HEK293 (cell line): Measurements from ENCODE around the gene COX17.

ENCODE experiments used
- CTCF ChIA-PET: fragments of 350-600 bp; formaldehyde crosslinking; extraction: SDS; loops from one replicate; lab custom pipeline; 2021; ENCODE audit warnings: antibody characterized with exemption; lab: Yijun Ruan, JAX
- POLR2A ChIA-PET: fragments of 300-600 bp; formaldehyde crosslinking; extraction: SDS; loops from one replicate; lab custom pipeline; 2020; ENCODE audit warnings: antibody characterized with exemption, inconsistent platforms; lab: Yijun Ruan, JAX
- H3K27ac ChIP-seq: fragments of 200-500 bp; sonication (Bioruptor generic); 2 replicates; pipeline ENCODE4 v1.5.1; 2014; ENCODE audit warnings: low read depth, low read length, control low read depth, inconsistent platforms; ENCODE audit errors: extremely low read depth
- H3K36me3 ChIP-seq, 2 experiments: fragments of 200-500 bp in 1 of 2; sonication (Bioruptor generic) in 1 of 2; 1 replicate in 1 of 2; 2 replicates in 1 of 2; pipeline ENCODE4 v1.5.1; 2014 to 2017; ENCODE audit warnings: inconsistent platforms in 2 of 2, low read length in 2 of 2; ENCODE audit not compliant: control insufficient read depth in 2 of 2, insufficient read depth in 1 of 2
- H3K4me1 ChIP-seq: fragments of 200-500 bp; sonication (Bioruptor generic); 2 replicates; pipeline ENCODE4 v1.5.1; 2014; ENCODE audit warnings: mild to moderate bottlenecking, low read length, inconsistent platforms; ENCODE audit not compliant: control insufficient read depth, insufficient read depth
- H3K4me3 ChIP-seq: 2 replicates; pipeline ENCODE4 v1.5.1; 2011; ENCODE audit warnings: low read depth, mild to moderate bottlenecking, control low read depth, low read length, moderate library complexity
- H3K9me3 ChIP-seq: fragments of 200-500 bp; sonication (Bioruptor generic); 2 replicates; pipeline ENCODE4 v1.5.1; 2014; ENCODE audit warnings: low read depth, low read length, inconsistent platforms; ENCODE audit not compliant: control insufficient read depth, insufficient read depth
- BCL11B ChIP-seq: fragments of 450-650 bp; formaldehyde crosslinking; IDR thresholded peaks from 2 replicates; pipeline ENCODE4 v1.5.1; 2016; ENCODE audit warnings: low read depth, missing biosample characterization, missing genetic modification characterization
- HOXA7 ChIP-seq: sonication (generic); formaldehyde crosslinking; IDR thresholded peaks from 2 replicates; pipeline ENCODE4 v1.8.1; 2022; ENCODE audit warnings: missing genetic modification reagents, borderline replicate concordance
- HOXD13 ChIP-seq: sonication (generic); formaldehyde crosslinking; IDR thresholded peaks from 2 replicates; pipeline ENCODE4 v1.8.0; 2022; ENCODE audit warnings: missing genetic modification reagents, borderline replicate concordance
- IKZF3 ChIP-seq: fragments of 450-650 bp; IDR thresholded peaks from 2 replicates; pipeline ENCODE4 v1.5.0; 2018; ENCODE audit warnings: missing biosample characterization, mild to moderate bottlenecking, missing genetic modification characterization, moderate library complexity
- SETDB1 ChIP-seq: IDR thresholded peaks from one replicate; pipeline ENCODE4 v1.6.1; 2017; ENCODE audit warnings: mild to moderate bottlenecking, low read length, moderate library complexity, mixed read lengths; ENCODE audit not compliant: insufficient read length
- SP2 ChIP-seq: fragments of 450-650 bp; formaldehyde crosslinking; IDR thresholded peaks from 2 replicates; pipeline ENCODE4 v1.5.1; 2016; ENCODE audit warnings: missing biosample characterization, missing genetic modification characterization
- SP3 ChIP-seq: fragments of 450-650 bp; formaldehyde crosslinking; IDR thresholded peaks from 2 replicates; pipeline ENCODE4 v1.5.1; 2016; ENCODE audit warnings: missing biosample characterization, missing genetic modification characterization
- YY2 ChIP-seq: fragments of 450-650 bp; formaldehyde crosslinking; IDR thresholded peaks from 2 replicates; pipeline ENCODE4 v1.5.1; 2016; ENCODE audit warnings: missing biosample characterization, missing genetic modification characterization
- ZBTB21 ChIP-seq: fragments of 450-650 bp; formaldehyde crosslinking; IDR thresholded peaks from 2 replicates; pipeline ENCODE4 v1.5.1; 2017; ENCODE audit warnings: missing biosample characterization, missing genetic modification characterization
- ZBTB8A ChIP-seq: fragments of 450-650 bp; formaldehyde crosslinking; IDR thresholded peaks from 2 replicates; pipeline ENCODE4 v1.5.1; 2016; ENCODE audit warnings: missing biosample characterization, missing genetic modification characterization
- ZEB2 ChIP-seq: fragments of 450-650 bp; formaldehyde crosslinking; IDR thresholded peaks from 2 replicates; pipeline ENCODE4 v1.5.1; 2016; ENCODE audit warnings: missing biosample characterization, missing genetic modification characterization
- ZNF214 ChIP-seq: fragments of 450-650 bp; formaldehyde crosslinking; IDR thresholded peaks from 2 replicates; pipeline ENCODE4 v1.5.1; 2017; ENCODE audit warnings: missing biosample characterization, mild to moderate bottlenecking, missing genetic modification characterization, borderline replicate concordance
- ZNF223 ChIP-seq: fragments of 450-650 bp; formaldehyde crosslinking; IDR thresholded peaks from 2 replicates; pipeline ENCODE4 v1.5.1; 2016; ENCODE audit warnings: missing biosample characterization, missing genetic modification characterization
- ZNF501 ChIP-seq: fragments of 450-650 bp; formaldehyde crosslinking; IDR thresholded peaks from 2 replicates; pipeline ENCODE4 v1.5.1; 2016; ENCODE audit warnings: missing biosample characterization, missing genetic modification characterization
- ZNF596 ChIP-seq: fragments of 450-650 bp; IDR thresholded peaks from 2 replicates; pipeline ENCODE4 v1.5.0; 2018; ENCODE audit warnings: missing biosample characterization, mild to moderate bottlenecking, missing genetic modification characterization, moderate library complexity
- ZNF660 ChIP-seq: fragments of 450-650 bp; IDR thresholded peaks from 2 replicates; pipeline ENCODE4 v1.5.1; 2018; ENCODE audit warnings: missing biosample characterization, mild to moderate bottlenecking, missing genetic modification characterization
- ZNF843 ChIP-seq: fragments of 450-650 bp; formaldehyde crosslinking; IDR thresholded peaks from 2 replicates; pipeline ENCODE4 v1.5.1; 2016; ENCODE audit warnings: missing biosample characterization, missing genetic modification characterization
- ZSCAN30 ChIP-seq: fragments of 450-650 bp; IDR thresholded peaks from 2 replicates; pipeline ENCODE4 v1.5.1; 2018; ENCODE audit warnings: missing biosample characterization, mild to moderate bottlenecking, missing genetic modification characterization, moderate library complexity
- ZXDB ChIP-seq: fragments of 450-650 bp; formaldehyde crosslinking; IDR thresholded peaks from 2 replicates; pipeline ENCODE4 v1.5.1; 2016; ENCODE audit warnings: missing biosample characterization, missing genetic modification characterization
- TF ChIP-seq, protein P1 (sequence below): fragments of 450-650 bp; formaldehyde crosslinking; IDR thresholded peaks from 2 replicates; pipeline ENCODE4 v1.5.1; 2016; ENCODE audit warnings: missing biosample characterization, missing genetic modification characterization
- TF ChIP-seq, protein P2 (sequence below): fragments of 450-650 bp; formaldehyde crosslinking; IDR thresholded peaks from 2 replicates; pipeline ENCODE4 v1.5.1; 2016; ENCODE audit warnings: missing biosample characterization, missing genetic modification characterization
- TF ChIP-seq, protein P3 (sequence below): fragments of 450-650 bp; formaldehyde crosslinking; optimal IDR thresholded peaks from 2 replicates; pipeline ENCODE3; 2016; ENCODE audit warnings: missing biosample characterization, mild to moderate bottlenecking, missing genetic modification characterization
- TF ChIP-seq, protein P4 (sequence below): fragments of 450-650 bp; formaldehyde crosslinking; IDR thresholded peaks from 2 replicates; pipeline ENCODE4 v1.5.1; 2016; ENCODE audit warnings: missing biosample characterization, missing genetic modification characterization
- TF ChIP-seq, protein P5 (sequence below): fragments of 450-650 bp; formaldehyde crosslinking; conservative IDR thresholded peaks from 2 replicates; pipeline ENCODE4 v1.5.1; 2016; ENCODE audit warnings: low read depth, missing biosample characterization, missing genetic modification characterization

The COX17 gene, protein sequence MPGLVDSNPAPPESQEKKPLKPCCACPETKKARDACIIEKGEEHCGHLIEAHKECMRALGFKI

DNA sequence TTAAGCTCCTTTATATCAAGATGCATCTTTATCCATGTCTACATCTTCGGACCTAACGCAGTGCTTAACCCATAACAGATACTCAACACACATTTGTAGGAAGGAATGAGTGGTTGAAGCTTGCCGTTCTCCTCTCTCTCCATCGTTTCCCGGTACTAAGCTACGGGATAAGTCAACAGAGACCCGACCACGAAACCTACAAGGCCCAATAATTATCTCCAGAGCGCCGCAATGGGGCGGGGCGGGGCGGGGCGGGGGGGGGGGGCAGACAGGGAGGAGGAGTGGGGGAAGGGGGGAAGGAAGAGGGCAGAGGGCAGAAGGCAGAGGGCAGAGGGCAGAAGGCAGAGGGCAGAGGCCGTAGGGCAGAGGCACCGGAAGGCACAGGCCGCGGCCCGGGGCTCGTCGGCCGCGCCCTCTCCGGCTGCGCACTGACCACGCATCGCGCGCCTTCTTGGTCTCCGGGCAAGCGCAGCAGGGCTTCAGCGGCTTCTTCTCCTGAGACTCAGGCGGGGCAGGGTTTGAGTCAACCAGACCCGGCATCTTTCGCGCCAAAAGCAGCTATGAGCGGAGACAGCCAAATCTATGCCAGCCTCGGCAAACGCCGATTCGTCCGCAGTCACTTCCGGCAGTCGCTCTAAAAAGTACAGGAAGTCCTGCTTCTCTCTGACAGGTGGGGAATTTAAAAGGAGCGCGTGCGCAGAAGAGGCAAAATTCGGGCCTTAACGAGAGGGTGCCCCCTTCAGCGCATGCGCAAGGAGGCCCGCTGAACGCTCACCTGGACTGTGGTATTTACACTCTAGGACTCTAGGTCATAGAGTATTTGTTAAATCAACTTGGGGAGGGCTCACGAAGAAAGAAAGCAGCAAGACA lies at the start of gene COX17:
Gene COX17 (minus strand): TSS at position 636 of the 870 bp plus-strand sequence. CDS start 96 bp downstream, at position 540.
- ChIA-PET CTCF (interaction anchor here (1.1 kb wide), 1 partner anchor 12 kb away, joined by 3 read pairs; no protein-coding TSS in a partner anchor), POLR2A (interaction anchor here (0.6 to 2.1 kb wide), 7 partner anchors 13 to 814 kb away, joined by 3 to 11 read pairs (median 4); partner anchors contain the start of gene TIMMDC1)
- Histone ChIP-seq H3K4me3 (peak within 1 kb of the TSS; percentile 81), H3K36me3 (peaks cover 4 to 32% of the 10 kb centered on the region in 2 experiments; a peak in 2 of 3 replicates), H3K4me1 (no peaks in the 10 kb centered on the region), H3K27ac (peak within 1 kb of the TSS; percentile 87), H3K9me3 (no peaks in the 10 kb centered on the region)
- TF ChIP-seq, protein P1, sequence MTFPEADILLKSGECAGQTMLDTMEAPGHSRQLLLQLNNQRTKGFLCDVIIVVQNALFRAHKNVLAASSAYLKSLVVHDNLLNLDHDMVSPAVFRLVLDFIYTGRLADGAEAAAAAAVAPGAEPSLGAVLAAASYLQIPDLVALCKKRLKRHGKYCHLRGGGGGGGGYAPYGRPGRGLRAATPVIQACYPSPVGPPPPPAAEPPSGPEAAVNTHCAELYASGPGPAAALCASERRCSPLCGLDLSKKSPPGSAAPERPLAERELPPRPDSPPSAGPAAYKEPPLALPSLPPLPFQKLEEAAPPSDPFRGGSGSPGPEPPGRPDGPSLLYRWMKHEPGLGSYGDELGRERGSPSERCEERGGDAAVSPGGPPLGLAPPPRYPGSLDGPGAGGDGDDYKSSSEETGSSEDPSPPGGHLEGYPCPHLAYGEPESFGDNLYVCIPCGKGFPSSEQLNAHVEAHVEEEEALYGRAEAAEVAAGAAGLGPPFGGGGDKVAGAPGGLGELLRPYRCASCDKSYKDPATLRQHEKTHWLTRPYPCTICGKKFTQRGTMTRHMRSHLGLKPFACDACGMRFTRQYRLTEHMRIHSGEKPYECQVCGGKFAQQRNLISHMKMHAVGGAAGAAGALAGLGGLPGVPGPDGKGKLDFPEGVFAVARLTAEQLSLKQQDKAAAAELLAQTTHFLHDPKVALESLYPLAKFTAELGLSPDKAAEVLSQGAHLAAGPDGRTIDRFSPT = peak; percentile 77
- peak; percentile 78 for TF ChIP-seq SP2 (tag by site-specific recombination)
- TF ChIP-seq YY2 (tag by site-specific recombination) = no peak
- TF ChIP-seq ZXDB (tag by site-specific recombination) = peak; percentile 30; the same call in 1 of the 2 replicates
- TF ChIP-seq ZNF596 = peak; percentile 67; the same call in 1 of the 2 replicates
- TF ChIP-seq, protein P2, sequence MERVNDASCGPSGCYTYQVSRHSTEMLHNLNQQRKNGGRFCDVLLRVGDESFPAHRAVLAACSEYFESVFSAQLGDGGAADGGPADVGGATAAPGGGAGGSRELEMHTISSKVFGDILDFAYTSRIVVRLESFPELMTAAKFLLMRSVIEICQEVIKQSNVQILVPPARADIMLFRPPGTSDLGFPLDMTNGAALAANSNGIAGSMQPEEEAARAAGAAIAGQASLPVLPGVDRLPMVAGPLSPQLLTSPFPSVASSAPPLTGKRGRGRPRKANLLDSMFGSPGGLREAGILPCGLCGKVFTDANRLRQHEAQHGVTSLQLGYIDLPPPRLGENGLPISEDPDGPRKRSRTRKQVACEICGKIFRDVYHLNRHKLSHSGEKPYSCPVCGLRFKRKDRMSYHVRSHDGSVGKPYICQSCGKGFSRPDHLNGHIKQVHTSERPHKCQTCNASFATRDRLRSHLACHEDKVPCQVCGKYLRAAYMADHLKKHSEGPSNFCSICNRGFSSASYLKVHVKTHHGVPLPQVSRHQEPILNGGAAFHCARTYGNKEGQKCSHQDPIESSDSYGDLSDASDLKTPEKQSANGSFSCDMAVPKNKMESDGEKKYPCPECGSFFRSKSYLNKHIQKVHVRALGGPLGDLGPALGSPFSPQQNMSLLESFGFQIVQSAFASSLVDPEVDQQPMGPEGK (tag by site-specific recombination) = no peak
- TF ChIP-seq ZNF843 (tag by site-specific recombination) = 0 out of 2 replicates have a peak, but pooled peaks have one; percentile 40
- TF ChIP-seq, protein P3, sequence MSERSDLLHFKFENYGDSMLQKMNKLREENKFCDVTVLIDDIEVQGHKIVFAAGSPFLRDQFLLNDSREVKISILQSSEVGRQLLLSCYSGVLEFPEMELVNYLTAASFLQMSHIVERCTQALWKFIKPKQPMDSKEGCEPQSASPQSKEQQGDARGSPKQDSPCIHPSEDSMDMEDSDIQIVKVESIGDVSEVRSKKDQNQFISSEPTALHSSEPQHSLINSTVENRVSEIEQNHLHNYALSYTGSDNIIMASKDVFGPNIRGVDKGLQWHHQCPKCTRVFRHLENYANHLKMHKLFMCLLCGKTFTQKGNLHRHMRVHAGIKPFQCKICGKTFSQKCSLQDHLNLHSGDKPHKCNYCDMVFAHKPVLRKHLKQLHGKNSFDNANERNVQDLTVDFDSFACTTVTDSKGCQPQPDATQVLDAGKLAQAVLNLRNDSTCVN (tag by site-specific recombination) = peak; percentile 36
- TF ChIP-seq ZSCAN30 (tag by site-specific recombination) = peak; percentile 40; the same call in 1 of the 2 replicates
- TF ChIP-seq, protein P4, sequence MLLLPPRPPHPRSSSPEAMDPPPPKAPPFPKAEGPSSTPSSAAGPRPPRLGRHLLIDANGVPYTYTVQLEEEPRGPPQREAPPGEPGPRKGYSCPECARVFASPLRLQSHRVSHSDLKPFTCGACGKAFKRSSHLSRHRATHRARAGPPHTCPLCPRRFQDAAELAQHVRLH (tag by site-specific recombination) = 0 out of 2 replicates have a peak, but pooled peaks have one; percentile 9
- peak; percentile 61 for TF ChIP-seq SETDB1
- TF ChIP-seq ZBTB8A (tag by site-specific recombination) = peak; percentile 55
- TF ChIP-seq, protein P5, sequence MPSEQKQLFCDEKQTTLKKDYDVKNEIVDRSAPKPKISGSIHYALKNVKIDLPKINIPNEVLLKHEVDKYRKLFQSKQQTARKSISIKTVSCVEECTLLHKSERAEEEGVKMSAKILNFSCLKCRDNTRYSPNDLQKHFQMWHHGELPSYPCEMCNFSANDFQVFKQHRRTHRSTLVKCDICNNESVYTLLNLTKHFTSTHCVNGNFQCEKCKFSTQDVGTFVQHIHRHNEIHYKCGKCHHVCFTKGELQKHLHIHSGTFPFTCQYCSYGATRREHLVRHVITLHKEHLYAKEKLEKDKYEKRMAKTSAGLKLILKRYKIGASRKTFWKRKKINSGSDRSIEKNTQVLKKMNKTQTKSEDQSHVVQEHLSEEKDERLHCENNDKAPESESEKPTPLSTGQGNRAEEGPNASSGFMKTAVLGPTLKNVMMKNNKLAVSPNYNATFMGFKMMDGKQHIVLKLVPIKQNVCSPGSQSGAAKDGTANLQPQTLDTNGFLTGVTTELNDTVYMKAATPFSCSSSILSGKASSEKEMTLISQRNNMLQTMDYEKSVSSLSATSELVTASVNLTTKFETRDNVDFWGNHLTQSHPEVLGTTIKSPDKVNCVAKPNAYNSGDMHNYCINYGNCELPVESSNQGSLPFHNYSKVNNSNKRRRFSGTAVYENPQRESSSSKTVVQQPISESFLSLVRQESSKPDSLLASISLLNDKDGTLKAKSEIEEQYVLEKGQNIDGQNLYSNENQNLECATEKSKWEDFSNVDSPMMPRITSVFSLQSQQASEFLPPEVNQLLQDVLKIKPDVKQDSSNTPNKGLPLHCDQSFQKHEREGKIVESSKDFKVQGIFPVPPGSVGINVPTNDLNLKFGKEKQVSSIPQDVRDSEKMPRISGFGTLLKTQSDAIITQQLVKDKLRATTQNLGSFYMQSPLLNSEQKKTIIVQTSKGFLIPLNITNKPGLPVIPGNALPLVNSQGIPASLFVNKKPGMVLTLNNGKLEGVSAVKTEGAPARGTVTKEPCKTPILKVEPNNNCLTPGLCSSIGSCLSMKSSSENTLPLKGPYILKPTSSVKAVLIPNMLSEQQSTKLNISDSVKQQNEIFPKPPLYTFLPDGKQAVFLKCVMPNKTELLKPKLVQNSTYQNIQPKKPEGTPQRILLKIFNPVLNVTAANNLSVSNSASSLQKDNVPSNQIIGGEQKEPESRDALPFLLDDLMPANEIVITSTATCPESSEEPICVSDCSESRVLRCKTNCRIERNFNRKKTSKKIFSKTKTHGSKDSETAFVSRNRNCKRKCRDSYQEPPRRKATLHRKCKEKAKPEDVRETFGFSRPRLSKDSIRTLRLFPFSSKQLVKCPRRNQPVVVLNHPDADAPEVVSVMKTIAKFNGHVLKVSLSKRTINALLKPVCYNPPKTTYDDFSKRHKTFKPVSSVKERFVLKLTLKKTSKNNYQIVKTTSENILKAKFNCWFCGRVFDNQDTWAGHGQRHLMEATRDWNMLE (tag by site-specific recombination) = peak; percentile 96
- TF ChIP-seq ZNF660 (tag by site-specific recombination) = peak; percentile 73; the same call in 1 of the 2 replicates
- TF ChIP-seq SP3 (tag by site-specific recombination) = 0 out of 2 replicates have a peak, but pooled peaks have one; percentile 59
- no peak for TF ChIP-seq HOXD13 (CRISPR knock-in tag)
- TF ChIP-seq IKZF3 (tag by site-specific recombination) = no peak
- peak; percentile 55; the same call in 1 of the 2 replicates for TF ChIP-seq ZNF223 (tag by site-specific recombination)
- TF ChIP-seq ZNF214 = no peak
- TF ChIP-seq ZEB2 (tag by site-specific recombination) = peak; percentile 67
- TF ChIP-seq ZBTB21 (tag by site-specific recombination) = 0 out of 2 replicates have a peak, but pooled peaks have one; percentile 21
- no peak for TF ChIP-seq HOXA7 (CRISPR knock-in tag)
- TF ChIP-seq ZNF501 (tag by site-specific recombination) = peak; percentile 44; the same call in 1 of the 2 replicates
- TF ChIP-seq BCL11B = peak; percentile 32; the same call in 1 of the 2 replicates
